Trophoblast cell (in vitro differentiated cells and primary cell): ENCODE data around the gene PRPSAP1.
A peak's percentile ranks its signal among the peaks of the same experiment; 100 is the strongest.

Experiments
- DNase-seq, 2 donors: peaks; one replicate each; pipeline ENCODE4 v3.0.0-alpha.2; 2016
- H2AFZ ChIP-seq: 2 replicates; pipeline ENCODE4 v1.6.1; 2013; ENCODE audit warnings: low read length, moderate library complexity, mild to moderate bottlenecking; ENCODE audit not compliant: insufficient read depth, poor library complexity
- H2AK5ac ChIP-seq: 2 replicates; pipeline ENCODE4 v1.6.1; 2013; ENCODE audit warnings: mild to moderate bottlenecking, low read length
- H2BK120ac ChIP-seq: 2 replicates; pipeline ENCODE4 v1.6.1; 2013; ENCODE audit warnings: low read length, mild to moderate bottlenecking, moderate library complexity; ENCODE audit not compliant: insufficient read depth, poor library complexity
- H2BK12ac ChIP-seq: 2 replicates; pipeline ENCODE4 v1.6.1; 2013; ENCODE audit warnings: mild to moderate bottlenecking, low read length, moderate library complexity
- H2BK5ac ChIP-seq: 2 replicates; pipeline ENCODE4 v1.6.1; 2013; ENCODE audit warnings: low read length, low read depth, moderate library complexity, mild to moderate bottlenecking; ENCODE audit not compliant: poor library complexity
- H3K14ac ChIP-seq: 2 replicates; pipeline ENCODE4 v1.6.1; 2013; ENCODE audit warnings: mild to moderate bottlenecking, low read length
- H3K18ac ChIP-seq: 2 replicates; pipeline ENCODE4 v1.6.1; 2013; ENCODE audit warnings: mild to moderate bottlenecking, low read length
- H3K23ac ChIP-seq: 2 replicates; pipeline ENCODE4 v1.6.1; 2013; ENCODE audit warnings: low read length
- H3K27ac ChIP-seq: 2 replicates; pipeline ENCODE4 v1.5.1; 2013; ENCODE audit warnings: low read depth, mild to moderate bottlenecking, inconsistent platforms, low read length, moderate library complexity
- H3K27me3 ChIP-seq: 2 replicates; pipeline ENCODE4 v1.6.1; 2013; ENCODE audit warnings: inconsistent platforms, mild to moderate bottlenecking, low read length, moderate library complexity; ENCODE audit not compliant: insufficient read depth
- H3K36me3 ChIP-seq, 2 experiments: 1 replicate in 1 of 2; 2 replicates in 1 of 2; pipeline ENCODE4 v1.6.1; 2013; ENCODE audit warnings: low read length in 2 of 2, mild to moderate bottlenecking in 2 of 2, moderate library complexity in 1 of 2; ENCODE audit not compliant: insufficient read depth in 2 of 2, control insufficient read depth in 1 of 2
- H3K4ac ChIP-seq: 2 replicates; pipeline ENCODE4 v1.6.1; 2013; ENCODE audit warnings: low read depth, mild to moderate bottlenecking, low read length, moderate library complexity
- H3K4me1 ChIP-seq, 2 experiments: 1 replicate in 1 of 2; 2 replicates in 1 of 2; pipeline ENCODE4 v1.6.1; 2013; ENCODE audit warnings: low read length in 2 of 2, mild to moderate bottlenecking in 2 of 2, moderate library complexity in 1 of 2; ENCODE audit not compliant: insufficient read depth in 2 of 2, control insufficient read depth in 1 of 2
- H3K4me2 ChIP-seq: 2 replicates; pipeline ENCODE4 v1.6.1; 2013; ENCODE audit warnings: inconsistent platforms, mild to moderate bottlenecking, low read length, moderate library complexity
- H3K4me3 ChIP-seq: 2 replicates; pipeline ENCODE4 v1.5.1; 2013; ENCODE audit warnings: mild to moderate bottlenecking, low read depth, low read length, inconsistent platforms
- H3K79me1 ChIP-seq: one replicate; pipeline ENCODE4 v1.6.1; 2013; ENCODE audit warnings: low read length
- H3K79me2 ChIP-seq: 2 replicates; pipeline ENCODE4 v1.6.1; 2013; ENCODE audit warnings: low read length, mild to moderate bottlenecking; ENCODE audit not compliant: control insufficient read depth, insufficient read depth, poor library complexity
- H3K9ac ChIP-seq: 2 replicates; pipeline ENCODE4 v1.6.1; 2013; ENCODE audit warnings: mild to moderate bottlenecking, low read length
- H3K9me3 ChIP-seq: 2 replicates; pipeline ENCODE4 v1.6.1; 2013; ENCODE audit warnings: low read depth, mild to moderate bottlenecking, control low read depth, inconsistent platforms, low read length; ENCODE audit not compliant: insufficient read depth
- H4K12ac ChIP-seq: 2 replicates; pipeline ENCODE4 v1.6.1; 2013; ENCODE audit warnings: low read depth, mild to moderate bottlenecking, low read length, moderate library complexity
- H4K8ac ChIP-seq: 2 replicates; pipeline ENCODE4 v1.6.1; 2013; ENCODE audit warnings: low read depth, mild to moderate bottlenecking, low read length, moderate library complexity
- H4K91ac ChIP-seq: one replicate; pipeline ENCODE4 v1.6.1; 2013; ENCODE audit warnings: low read depth, mild to moderate bottlenecking, low read length, moderate library complexity
- WGBS: extraction: QIAGEN DNeasy Blood & Tissue Kit; methylation state at CpG from one replicate; pipeline ENCODE4 v1.1.7; 2013; ENCODE audit warnings: missing lambda C conversion rate; ENCODE audit not compliant: insufficient read length, insufficient coverage; ENCODE audit errors: extremely low coverage; 5-methylcytosine and 5-hydroxymethylcytosine counted together

The PRPSAP1 gene

DNA sequence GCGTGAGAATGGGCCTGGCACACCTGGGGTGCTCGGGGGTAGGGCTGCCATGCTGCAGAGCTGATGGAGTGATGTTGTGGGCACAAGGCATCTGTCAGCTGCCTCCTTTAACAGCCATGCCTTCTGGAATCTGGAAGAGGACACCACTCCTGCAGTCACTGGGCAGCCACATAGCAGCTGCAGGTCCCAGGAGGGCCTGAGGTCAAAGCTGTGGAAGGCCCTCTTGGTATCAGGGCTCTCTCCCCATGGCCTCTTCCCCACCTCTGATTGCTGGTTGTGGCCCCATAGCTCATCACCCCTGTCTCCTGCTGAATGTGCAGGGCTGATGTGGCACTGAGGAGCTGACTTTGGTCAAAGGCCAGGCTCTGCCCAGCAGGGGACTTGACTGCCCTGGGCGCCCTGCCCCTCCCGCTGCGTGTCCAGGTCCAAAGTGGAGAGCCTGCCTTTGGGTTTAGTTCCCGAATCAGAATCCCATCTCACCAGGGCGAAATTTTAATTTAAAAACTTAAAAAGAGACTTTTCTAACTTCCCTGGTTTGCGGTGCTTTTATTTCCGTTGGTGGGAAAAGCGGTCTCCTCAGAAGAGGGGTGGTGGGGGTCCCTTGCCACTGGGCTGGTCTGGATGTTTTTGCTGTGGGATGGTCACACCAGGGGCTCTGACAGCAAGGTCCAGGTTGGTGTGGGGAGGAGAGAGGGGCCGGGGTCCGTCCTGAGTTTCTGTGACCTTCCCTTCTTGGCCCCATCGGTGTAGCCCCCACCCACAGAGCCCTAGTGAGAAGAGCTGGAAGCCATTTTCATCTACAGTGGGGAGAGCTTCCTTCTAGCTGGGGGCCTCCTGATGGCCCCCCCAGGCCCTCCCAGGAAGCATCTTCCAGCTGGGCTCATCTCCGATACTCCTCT lies 82.7 kb downstream of the PRPSAP1 start:
- H4K91ac ChIP-seq: no peak overlapping the region
- no peak overlapping the region for H3K4ac ChIP-seq
- H3K9me3 ChIP-seq: no peaks in the 10 kb centered on the region
- no peak overlapping the region for H4K12ac ChIP-seq
- no peak overlapping the region for H2BK5ac ChIP-seq
- WGBS: no CpG with 5 or more reads among the region's 14 CpGs
- H3K14ac ChIP-seq: no peak overlapping the region
- H3K4me3 ChIP-seq: no peak overlapping the region
- no peak overlapping the region for H2AFZ ChIP-seq
- no peak overlapping the region for H3K27ac ChIP-seq
- no peak overlapping the region for H3K4me2 ChIP-seq
- no peak overlapping the region for H3K9ac ChIP-seq
- no peak overlapping the region for H2BK12ac ChIP-seq
- peaks cover 1% of the 10 kb centered on the region for H3K79me2 ChIP-seq
- peaks cover 13 to 20% of the 10 kb centered on the region in 2 experiments for H3K36me3 ChIP-seq
- H3K4me1 ChIP-seq: peaks cover 28 to 51% of the 10 kb centered on the region in 2 experiments
- H3K79me1 ChIP-seq: peaks cover 27% of the 10 kb centered on the region
- no peak overlapping the region for H2AK5ac ChIP-seq
- peak in 1 of 2 donors; percentile 31 for DNase-seq
- no peak overlapping the region for H4K8ac ChIP-seq
- H3K23ac ChIP-seq: no peak overlapping the region
- no peak overlapping the region for H2BK120ac ChIP-seq
- H3K27me3 ChIP-seq: no peaks in the 10 kb centered on the region
- H3K18ac ChIP-seq: no peak overlapping the region

DNA sequence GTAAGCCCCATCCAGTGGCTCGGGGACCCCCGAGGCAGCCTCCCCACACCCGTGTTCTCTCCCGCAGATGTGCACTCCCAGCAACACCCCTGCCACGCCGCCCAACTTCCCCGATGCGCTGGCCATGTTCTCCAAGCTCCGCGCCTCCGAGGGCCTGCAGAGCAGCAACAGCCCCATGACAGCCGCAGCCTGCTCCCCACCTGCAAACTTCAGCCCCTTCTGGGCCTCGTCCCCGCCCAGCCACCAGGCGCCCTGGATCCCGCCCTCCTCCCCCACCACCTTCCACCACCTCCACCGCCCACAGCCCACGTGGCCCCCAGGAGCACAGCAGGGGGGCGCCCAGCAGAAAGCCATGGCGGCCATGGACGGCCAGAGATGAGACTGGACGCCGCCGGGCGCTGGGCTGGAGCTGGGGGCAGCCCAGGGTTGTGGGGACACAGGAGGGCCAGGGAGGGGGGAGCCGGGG lies 83.6 kb downstream of the PRPSAP1 start:
- H3K4me2 ChIP-seq: no peak overlapping the region
- peaks cover 25% of the 10 kb centered on the region for H3K79me1 ChIP-seq
- no peaks in the 10 kb centered on the region for H3K9me3 ChIP-seq
- no peak overlapping the region for H4K12ac ChIP-seq
- no peak overlapping the region for H3K9ac ChIP-seq
- no peak overlapping the region for H3K4me3 ChIP-seq
- H2BK5ac ChIP-seq: no peak overlapping the region
- peaks cover 6% of the 10 kb centered on the region for H3K79me2 ChIP-seq
- no peak overlapping the region for H2AK5ac ChIP-seq
- H2AFZ ChIP-seq: no peak overlapping the region
- peaks cover 13 to 20% of the 10 kb centered on the region in 2 experiments for H3K36me3 ChIP-seq
- no peak overlapping the region for H3K4ac ChIP-seq
- H2BK120ac ChIP-seq: no peak overlapping the region
- H3K14ac ChIP-seq: no peak overlapping the region
- H4K8ac ChIP-seq: no peak overlapping the region
- no CpG with 5 or more reads among the region's 26 CpGs for WGBS
- no peak overlapping the region for H3K23ac ChIP-seq
- H3K27ac ChIP-seq: no peak overlapping the region
- no peak overlapping the region for H4K91ac ChIP-seq
- no peak overlapping the region for H3K18ac ChIP-seq
- no peaks in the 10 kb centered on the region for H3K27me3 ChIP-seq
- H3K4me1 ChIP-seq: peaks cover 26 to 46% of the 10 kb centered on the region in 2 experiments
- no peak for DNase-seq
- H2BK12ac ChIP-seq: no peak overlapping the region

DNA sequence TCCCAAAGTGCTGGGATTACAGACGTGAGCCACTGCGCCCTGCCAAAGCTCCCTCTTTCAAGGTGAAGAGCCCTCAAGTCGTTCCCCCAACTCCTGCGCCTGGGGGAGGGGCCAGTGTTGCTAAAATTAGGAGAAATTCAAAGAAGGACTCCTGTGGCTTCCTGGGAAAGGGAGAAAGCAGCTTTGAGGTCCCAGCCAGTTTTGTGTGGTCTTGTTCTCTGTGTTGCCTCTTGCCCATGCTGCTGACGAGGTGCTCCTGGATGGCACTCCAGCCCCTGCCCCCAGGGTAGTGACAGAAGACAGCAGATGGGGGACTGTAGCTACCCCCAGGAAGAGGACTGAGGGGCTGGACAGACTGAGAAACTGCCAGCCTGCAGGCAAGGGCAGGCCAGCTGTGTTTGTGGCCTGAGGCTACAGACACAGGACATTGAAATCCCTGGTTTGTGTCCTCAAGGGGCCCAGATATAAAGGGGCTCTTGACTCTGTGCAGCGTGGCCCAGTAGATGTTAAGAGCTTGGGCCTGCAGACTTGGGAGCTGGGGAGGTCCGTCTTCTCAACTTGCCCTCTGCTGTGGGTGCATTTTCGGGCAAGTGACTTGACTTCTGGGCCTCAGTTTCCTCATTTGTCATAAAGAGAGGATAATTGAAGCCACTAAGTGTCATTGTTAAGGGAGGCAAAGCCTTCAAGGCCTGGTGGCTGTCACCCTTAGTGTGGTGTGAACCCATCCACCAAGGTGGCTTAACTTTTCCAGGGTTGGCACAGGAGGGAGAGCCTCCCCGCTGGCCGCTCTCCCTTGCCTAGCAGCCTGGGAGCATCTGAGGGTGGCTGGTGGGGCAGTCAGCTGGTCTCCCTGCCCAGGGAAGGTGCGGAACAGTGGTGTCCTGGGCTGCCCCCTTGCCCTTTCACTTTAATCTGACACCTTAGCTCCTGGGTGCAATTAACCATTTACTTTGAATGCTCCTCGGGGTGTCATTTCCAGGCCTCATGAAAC lies 84.4 kb downstream of the PRPSAP1 start:
- no peak overlapping the region for H3K14ac ChIP-seq
- no peak overlapping the region for H2AK5ac ChIP-seq
- peaks cover 13 to 20% of the 10 kb centered on the region in 2 experiments for H3K36me3 ChIP-seq
- H4K12ac ChIP-seq: no peak overlapping the region
- peaks cover 26 to 47% of the 10 kb centered on the region in 2 experiments for H3K4me1 ChIP-seq
- no peak overlapping the region for H3K9ac ChIP-seq
- H3K27ac ChIP-seq: peak overlapping the region; percentile 3
- no peak overlapping the region for H2BK5ac ChIP-seq
- H3K23ac ChIP-seq: no peak overlapping the region
- H2BK120ac ChIP-seq: no peak overlapping the region
- DNase-seq: peak in 1 of 2 donors; percentile 46
- no peak overlapping the region for H4K8ac ChIP-seq
- peak overlapping the region; percentile 41 for H4K91ac ChIP-seq
- H3K27me3 ChIP-seq: no peaks in the 10 kb centered on the region
- H3K9me3 ChIP-seq: no peaks in the 10 kb centered on the region
- H3K4ac ChIP-seq: no peak overlapping the region
- peaks cover 27% of the 10 kb centered on the region for H3K79me1 ChIP-seq
- WGBS: no CpG with 5 or more reads among the region's 12 CpGs
- H3K4me3 ChIP-seq: no peak overlapping the region
- H2AFZ ChIP-seq: no peak overlapping the region
- no peak overlapping the region for H3K4me2 ChIP-seq
- H3K18ac ChIP-seq: peak overlapping the region; percentile 0
- H2BK12ac ChIP-seq: no peak overlapping the region
- H3K79me2 ChIP-seq: peaks cover 6% of the 10 kb centered on the region
